Endodermal cell (in vitro differentiated cells): ENCODE data around the gene RIT2. TPM values are rescaled to one million over a fixed set of nuclear protein-coding genes. Genes with fewer than 3 reads are reported as not detected.

Experiments used
- DNase-seq: peaks from one replicate; pipeline ENCODE4 v3.0.0-alpha.2; 2017
- H3K27ac ChIP-seq: 2 replicates; pipeline ENCODE4 v1.5.1; 2013; ENCODE audit warnings: mild to moderate bottlenecking, low read depth, low read length, moderate library complexity
- H3K27me3 ChIP-seq: 2 replicates; pipeline ENCODE4 v1.6.1; 2013; ENCODE audit warnings: mild to moderate bottlenecking, low read length, moderate library complexity; ENCODE audit not compliant: insufficient read depth, control insufficient read depth, poor library complexity, severe bottlenecking
- H3K36me3 ChIP-seq: 2 replicates; pipeline ENCODE4 v1.7.0; 2013; ENCODE audit warnings: mild to moderate bottlenecking, low read length, moderate library complexity; ENCODE audit not compliant: control insufficient read depth, insufficient read depth
- H3K4me1 ChIP-seq: one replicate; pipeline ENCODE4 v1.7.0; 2013; ENCODE audit warnings: low read length; ENCODE audit not compliant: control insufficient read depth, insufficient read depth
- H3K4me3 ChIP-seq: 2 replicates; pipeline ENCODE4 v1.5.1; 2013; ENCODE audit warnings: mild to moderate bottlenecking, low read length, moderate library complexity
- H3K9ac ChIP-seq: 2 replicates; pipeline ENCODE4 v1.6.1; 2013; ENCODE audit warnings: mild to moderate bottlenecking, low read length, moderate library complexity; ENCODE audit not compliant: poor library complexity, severe bottlenecking; ENCODE audit errors: extremely low read depth
- H3K9me3 ChIP-seq: 2 replicates; pipeline ENCODE4 v1.6.1; 2013; ENCODE audit warnings: mild to moderate bottlenecking, low read length, moderate library complexity; ENCODE audit not compliant: control insufficient read depth
- H3K27ac Mint-ChIP-seq: 2 replicates; pipeline ENCODE4 v1.8.0; 2020; ENCODE audit warnings: mixed read lengths
- H3K27me3 Mint-ChIP-seq: 2 replicates; pipeline ENCODE4 v1.8.0; 2021; ENCODE audit warnings: mild to moderate bottlenecking, mixed read lengths; ENCODE audit not compliant: insufficient read depth
- H3K36me3 Mint-ChIP-seq: 2 replicates; pipeline ENCODE4 v1.8.0; 2020; ENCODE audit warnings: low read depth, mixed read lengths
- H3K4me1 Mint-ChIP-seq: 2 replicates; pipeline ENCODE4 v1.8.0; 2020; ENCODE audit warnings: mixed read lengths
- H3K4me3 Mint-ChIP-seq: 2 replicates; pipeline ENCODE4 v1.8.0; 2020; ENCODE audit warnings: mild to moderate bottlenecking, moderate library complexity, mixed read lengths
- H3K9me3 Mint-ChIP-seq: 2 replicates; pipeline ENCODE4 v1.8.0; 2020; ENCODE audit warnings: mild to moderate bottlenecking, mixed read lengths
- WGBS, 2 experiments: methylation state at CpG; one replicate each; pipeline versions ENCODE4 v1.1.5 to v1.1.7; 2013; ENCODE audit warnings: missing lambda C conversion rate in 2 of 2, mixed read lengths in 1 of 2; ENCODE audit not compliant: insufficient coverage in 1 of 2, insufficient read length in 1 of 2; 5-methylcytosine and 5-hydroxymethylcytosine counted together
- total RNA-seq, 2 donors: library from RNA; stranded (reverse); fragmentation: NEBNext Ultra II Directional in 1 of 2; extraction: Animal tissue kit (Norgen Biotek cat#: 25700) in 1 of 2; gene quantifications; 2 replicates in 1 of 2; 3 replicates in 1 of 2; pipeline ENCODE4 v1.2.1, GENCODE V29; 2021
- TF ChIP-seq, protein P1 (sequence below): fragments of 200-600 bp; sonication (generic); conservative IDR thresholded peaks from 2 replicates; pipeline ENCODE4 v1.5.0; 2021; ENCODE audit warnings: antibody characterized with exemption, mild to moderate bottlenecking

RIT2 gene
- total RNA-seq, 2 donors from 2014 or later = 0.81 TPM; not detected in 1

- no peak overlapping the region for H3K27ac ChIP-seq
- H3K4me3 Mint-ChIP-seq = no peak overlapping the region
- no peaks in the 10 kb centered on the region for H3K4me1 ChIP-seq
- H3K9me3 Mint-ChIP-seq = peaks cover 15% of the 10 kb centered on the region
- WGBS, 2 experiments = 86 to 89% methylated on average over 1 to 5 of the region's 5 CpGs
- no peak overlapping the region for H3K27ac Mint-ChIP-seq
- no peaks in the 10 kb centered on the region for H3K27me3 ChIP-seq
- peaks cover 10% of the 10 kb centered on the region for H3K9me3 ChIP-seq
- H3K4me1 Mint-ChIP-seq = peaks cover 6% of the 10 kb centered on the region
- TF ChIP-seq, protein P1, sequence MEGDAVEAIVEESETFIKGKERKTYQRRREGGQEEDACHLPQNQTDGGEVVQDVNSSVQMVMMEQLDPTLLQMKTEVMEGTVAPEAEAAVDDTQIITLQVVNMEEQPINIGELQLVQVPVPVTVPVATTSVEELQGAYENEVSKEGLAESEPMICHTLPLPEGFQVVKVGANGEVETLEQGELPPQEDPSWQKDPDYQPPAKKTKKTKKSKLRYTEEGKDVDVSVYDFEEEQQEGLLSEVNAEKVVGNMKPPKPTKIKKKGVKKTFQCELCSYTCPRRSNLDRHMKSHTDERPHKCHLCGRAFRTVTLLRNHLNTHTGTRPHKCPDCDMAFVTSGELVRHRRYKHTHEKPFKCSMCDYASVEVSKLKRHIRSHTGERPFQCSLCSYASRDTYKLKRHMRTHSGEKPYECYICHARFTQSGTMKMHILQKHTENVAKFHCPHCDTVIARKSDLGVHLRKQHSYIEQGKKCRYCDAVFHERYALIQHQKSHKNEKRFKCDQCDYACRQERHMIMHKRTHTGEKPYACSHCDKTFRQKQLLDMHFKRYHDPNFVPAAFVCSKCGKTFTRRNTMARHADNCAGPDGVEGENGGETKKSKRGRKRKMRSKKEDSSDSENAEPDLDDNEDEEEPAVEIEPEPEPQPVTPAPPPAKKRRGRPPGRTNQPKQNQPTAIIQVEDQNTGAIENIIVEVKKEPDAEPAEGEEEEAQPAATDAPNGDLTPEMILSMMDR = no peak
- DNase-seq = no peak
- no peaks in the 10 kb centered on the region for H3K36me3 ChIP-seq
- no peak overlapping the region for H3K9ac ChIP-seq
- H3K4me3 ChIP-seq = no peak overlapping the region
- peaks cover 2% of the 10 kb centered on the region for H3K27me3 Mint-ChIP-seq
- peaks cover 4% of the 10 kb centered on the region for H3K36me3 Mint-ChIP-seq
Measured at GRCh38 chr18:43129946-43130524, 14.6 kb upstream of the RIT2 start.

DNA sequence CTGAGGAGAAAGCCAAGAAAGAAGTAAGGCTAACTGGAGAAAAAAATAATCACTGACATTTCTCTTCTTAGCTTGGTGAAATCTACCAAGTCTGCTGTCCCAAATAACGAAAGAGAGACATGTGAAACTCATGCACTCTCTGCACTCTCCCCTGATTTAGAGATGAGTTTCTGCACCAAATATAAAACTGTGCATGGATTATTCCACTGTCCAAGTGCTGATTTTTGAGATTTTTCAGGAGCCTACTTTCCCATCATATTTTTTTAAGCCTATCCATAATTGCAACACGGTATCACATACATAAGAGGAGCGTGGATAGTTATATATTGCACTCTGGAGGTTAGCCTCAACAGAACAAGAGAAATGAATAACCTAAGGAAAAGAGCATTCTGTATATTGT lies 10.0 kb upstream of the RIT2 start:
- Mint-ChIP-seq H3K9me3 (no peaks in the 10 kb centered on the region), H3K36me3 (no peaks in the 10 kb centered on the region), H3K4me3 (no peak overlapping the region), H3K27me3 (no peaks in the 10 kb centered on the region), H3K27ac (no peak overlapping the region), H3K4me1 (peaks cover 4% of the 10 kb centered on the region)
- no peaks in the 10 kb centered on the region for H3K9me3 ChIP-seq
- H3K9ac ChIP-seq = no peak overlapping the region
- no peaks in the 10 kb centered on the region for H3K4me1 ChIP-seq
- 90 to 100% methylated on average over 2 to 3 of the region's 3 CpGs for WGBS, 2 experiments
- no peak for DNase-seq
- no peak overlapping the region for H3K27ac ChIP-seq
- H3K27me3 ChIP-seq = no peaks in the 10 kb centered on the region
- TF ChIP-seq, protein P1 = no peak
- no peak overlapping the region for H3K4me3 ChIP-seq
- no peaks in the 10 kb centered on the region for H3K36me3 ChIP-seq

DNA sequence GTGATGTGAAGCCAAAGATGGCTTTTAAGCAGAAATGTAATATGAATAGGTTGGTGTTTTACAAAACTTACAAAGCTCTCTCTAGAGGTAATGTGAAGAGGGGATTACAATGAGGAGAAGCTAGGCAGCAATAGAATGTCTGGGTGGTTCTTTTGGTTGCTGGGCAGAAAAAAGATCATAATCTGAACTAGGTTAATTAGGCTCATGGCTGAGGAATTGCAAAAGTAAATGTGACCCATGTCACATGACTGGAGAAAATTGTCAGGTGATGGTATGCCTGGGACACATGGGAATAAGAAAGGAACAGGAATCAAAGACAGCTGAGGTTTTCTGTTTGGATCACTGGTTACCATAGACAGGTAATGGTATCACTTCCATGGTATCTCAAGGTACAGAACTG lies 7.5 kb upstream of the RIT2 start:
- no peaks in the 10 kb centered on the region for H3K36me3 ChIP-seq
- H3K9ac ChIP-seq = no peak overlapping the region
- H3K9me3 ChIP-seq = no peaks in the 10 kb centered on the region
- no peak for DNase-seq
- Mint-ChIP-seq H3K27me3 (no peaks in the 10 kb centered on the region), H3K36me3 (no peaks in the 10 kb centered on the region), H3K9me3 (no peaks in the 10 kb centered on the region), H3K4me1 (peaks cover 4% of the 10 kb centered on the region), H3K4me3 (no peak overlapping the region), H3K27ac (no peak overlapping the region)
- no peak overlapping the region for H3K27ac ChIP-seq
- H3K4me3 ChIP-seq = no peak overlapping the region
- H3K4me1 ChIP-seq = no peaks in the 10 kb centered on the region
- TF ChIP-seq, protein P1 = no peak
- no peaks in the 10 kb centered on the region for H3K27me3 ChIP-seq
